Ammon's horn (tissue), 1 donor: ENCODE results near the gene MYH6.
"Not testable (repeated sequence)": the region's sequence is repeated elsewhere in the genome, so short reads cannot be mapped to it uniquely, and the experiment has no call there.

Experiments used
- DNase-seq: peaks from one replicate; pipeline ENCODE4 v3.0.0-alpha.2; 2016; ENCODE audit warnings: low spot score

MYH6 gene

GRCh38 chr14:23392613-23393012 lies 15.5 kb downstream of the MYH6 start:
- no peak for DNase-seq

GRCh38 chr14:23389871-23390270 lies 18.2 kb downstream of the MYH6 start:
- DNase-seq: not testable (repeated sequence)

GRCh38 chr14:23389396-23389795 lies 18.7 kb downstream of the MYH6 start:
- DNase-seq: no peak

- no peak for DNase-seq
Observed at GRCh38 chr14:23388996-23389395, 19.1 kb downstream of the MYH6 start.

GRCh38 chr14:23387916-23388882 lies 19.9 kb downstream of the MYH6 start:
- DNase-seq: no peak

GRCh38 chr14:23386999-23387398 lies 21.1 kb downstream of the MYH6 start:
- DNase-seq: no peak

GRCh38 chr14:23386266-23386657 lies 21.8 kb downstream of the MYH6 start:
- not testable (repeated sequence) for DNase-seq

- DNase-seq: no peak
Observed at GRCh38 chr14:23385642-23386265, 22.3 kb downstream of the MYH6 start.

GRCh38 chr14:23385244-23385641 lies 22.8 kb downstream of the MYH6 start:
- DNase-seq: no peak

- DNase-seq: no peak
Observed at GRCh38 chr14:23384364-23385080, 23.6 kb downstream of the MYH6 start.

GRCh38 chr14:23382731-23383440 lies 25.2 kb downstream of the MYH6 start:
- DNase-seq: no peak

- DNase-seq: no peak
Observed at GRCh38 chr14:23382276-23382675, 25.8 kb downstream of the MYH6 start.

GRCh38 chr14:23381871-23382270 lies 26.2 kb downstream of the MYH6 start:
- DNase-seq: no peak

- no peak for DNase-seq
Observed at GRCh38 chr14:23380976-23381375, 27.1 kb downstream of the MYH6 start.

GRCh38 chr14:23380197-23380914 lies 27.7 kb downstream of the MYH6 start:
- peak; percentile 42 for DNase-seq

GRCh38 chr14:23379366-23380196 lies 28.5 kb downstream of the MYH6 start:
- peak; percentile 59 for DNase-seq

- no peak for DNase-seq
Observed at GRCh38 chr14:23378612-23379220, 29.4 kb downstream of the MYH6 start.

GRCh38 chr14:23377573-23378563 lies 30.2 kb downstream of the MYH6 start:
- DNase-seq: no peak

GRCh38 chr14:23377198-23377550 lies 30.9 kb downstream of the MYH6 start:
- no peak for DNase-seq
